Esophagus squamous epithelium (tissue), 4 donors: Measurements from ENCODE around the gene SERPINI1.

Experiments used
- CTCF ChIP-seq, 6 experiments: fragments of 450-650 bp in 4 of 6; fragments of 200-600 bp in 2 of 6; sonication (generic) in 2 of 6; IDR thresholded peaks; one replicate each; pipeline ENCODE4 v1.5.1; 2016 to 2019; ENCODE audit warnings: antibody characterized with exemption in 6 of 6, mild to moderate bottlenecking in 4 of 6, moderate library complexity in 4 of 6
- POLR2A ChIP-seq, 4 donors: fragments of 450-650 bp; IDR thresholded peaks; one replicate each; pipeline ENCODE4 v1.6.1; 2017; ENCODE audit warnings: antibody characterized with exemption in 4 of 4, mild to moderate bottlenecking in 4 of 4, moderate library complexity in 3 of 4

GRCh38 chr3:167728632-167729323, 6.7 kb upstream of the SERPINI1 start:
- no peak for TF ChIP-seq CTCF (IDR thresholded peaks at IDR 0.05)
- no peak for TF ChIP-seq POLR2A (IDR thresholded peaks at IDR 0.05)
